HFF-Myc (cell line): ENCODE results near the gene FAM234A.

ENCODE experiments used
- DNase-seq: peaks from one replicate; pipeline ENCODE4 v3.0.0-alpha.2; 2011; ENCODE audit warnings: low read depth; ENCODE audit errors: extremely low read depth
- H3K4me3 ChIP-seq: replicated peaks from 2 replicates; pipeline ENCODE4 v1.5.1; 2011; ENCODE audit warnings: low read depth, mild to moderate bottlenecking, control low read depth, low read length
- TF ChIP-seq, protein P1 (sequence below): IDR thresholded peaks from 2 replicates; pipeline ENCODE4 v1.5.1; 2012; ENCODE audit warnings: mild to moderate bottlenecking, low read depth, low read length, control low read depth; ENCODE audit errors: missing control alignments

The FAM234A gene

GRCh38 chr16:286491-287297 lies 52.1 kb downstream of the FAM234A start:
- H3K4me3 ChIP-seq: no peak overlapping the region

DNA sequence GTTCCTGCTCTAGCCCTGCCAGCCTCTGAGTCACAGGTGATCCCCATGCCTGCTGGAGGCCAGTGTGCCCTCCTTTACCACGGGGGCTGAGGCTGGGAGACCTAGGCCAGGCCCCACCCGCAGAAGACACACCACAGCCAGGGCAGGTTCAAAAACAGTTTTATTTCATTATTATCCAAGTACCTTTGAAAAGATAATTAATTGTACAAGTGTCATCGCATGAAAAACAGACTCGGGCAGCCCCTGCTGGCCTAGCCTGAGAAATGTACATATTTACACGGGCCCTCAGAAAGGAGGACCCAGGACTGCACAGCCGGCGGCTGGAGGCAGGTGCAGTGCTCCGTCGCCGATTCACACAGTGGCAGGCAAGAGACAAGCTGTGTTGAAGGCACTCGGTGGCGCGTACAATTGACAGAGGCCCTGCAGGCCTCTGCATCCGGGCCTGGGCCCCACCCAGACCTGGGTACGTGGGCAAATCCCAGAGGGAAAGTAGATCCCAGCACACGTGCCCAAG lies 52.7 kb downstream of the FAM234A start:
- TF ChIP-seq, protein P1, sequence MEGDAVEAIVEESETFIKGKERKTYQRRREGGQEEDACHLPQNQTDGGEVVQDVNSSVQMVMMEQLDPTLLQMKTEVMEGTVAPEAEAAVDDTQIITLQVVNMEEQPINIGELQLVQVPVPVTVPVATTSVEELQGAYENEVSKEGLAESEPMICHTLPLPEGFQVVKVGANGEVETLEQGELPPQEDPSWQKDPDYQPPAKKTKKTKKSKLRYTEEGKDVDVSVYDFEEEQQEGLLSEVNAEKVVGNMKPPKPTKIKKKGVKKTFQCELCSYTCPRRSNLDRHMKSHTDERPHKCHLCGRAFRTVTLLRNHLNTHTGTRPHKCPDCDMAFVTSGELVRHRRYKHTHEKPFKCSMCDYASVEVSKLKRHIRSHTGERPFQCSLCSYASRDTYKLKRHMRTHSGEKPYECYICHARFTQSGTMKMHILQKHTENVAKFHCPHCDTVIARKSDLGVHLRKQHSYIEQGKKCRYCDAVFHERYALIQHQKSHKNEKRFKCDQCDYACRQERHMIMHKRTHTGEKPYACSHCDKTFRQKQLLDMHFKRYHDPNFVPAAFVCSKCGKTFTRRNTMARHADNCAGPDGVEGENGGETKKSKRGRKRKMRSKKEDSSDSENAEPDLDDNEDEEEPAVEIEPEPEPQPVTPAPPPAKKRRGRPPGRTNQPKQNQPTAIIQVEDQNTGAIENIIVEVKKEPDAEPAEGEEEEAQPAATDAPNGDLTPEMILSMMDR: no peak
- H3K4me3 ChIP-seq: no peak overlapping the region
- DNase-seq: no peak

More at GRCh38 chr16:286491-287297, 52.1 kb downstream of the FAM234A start:
- no peak for DNase-seq
- TF ChIP-seq, protein P1: no peak

DNA sequence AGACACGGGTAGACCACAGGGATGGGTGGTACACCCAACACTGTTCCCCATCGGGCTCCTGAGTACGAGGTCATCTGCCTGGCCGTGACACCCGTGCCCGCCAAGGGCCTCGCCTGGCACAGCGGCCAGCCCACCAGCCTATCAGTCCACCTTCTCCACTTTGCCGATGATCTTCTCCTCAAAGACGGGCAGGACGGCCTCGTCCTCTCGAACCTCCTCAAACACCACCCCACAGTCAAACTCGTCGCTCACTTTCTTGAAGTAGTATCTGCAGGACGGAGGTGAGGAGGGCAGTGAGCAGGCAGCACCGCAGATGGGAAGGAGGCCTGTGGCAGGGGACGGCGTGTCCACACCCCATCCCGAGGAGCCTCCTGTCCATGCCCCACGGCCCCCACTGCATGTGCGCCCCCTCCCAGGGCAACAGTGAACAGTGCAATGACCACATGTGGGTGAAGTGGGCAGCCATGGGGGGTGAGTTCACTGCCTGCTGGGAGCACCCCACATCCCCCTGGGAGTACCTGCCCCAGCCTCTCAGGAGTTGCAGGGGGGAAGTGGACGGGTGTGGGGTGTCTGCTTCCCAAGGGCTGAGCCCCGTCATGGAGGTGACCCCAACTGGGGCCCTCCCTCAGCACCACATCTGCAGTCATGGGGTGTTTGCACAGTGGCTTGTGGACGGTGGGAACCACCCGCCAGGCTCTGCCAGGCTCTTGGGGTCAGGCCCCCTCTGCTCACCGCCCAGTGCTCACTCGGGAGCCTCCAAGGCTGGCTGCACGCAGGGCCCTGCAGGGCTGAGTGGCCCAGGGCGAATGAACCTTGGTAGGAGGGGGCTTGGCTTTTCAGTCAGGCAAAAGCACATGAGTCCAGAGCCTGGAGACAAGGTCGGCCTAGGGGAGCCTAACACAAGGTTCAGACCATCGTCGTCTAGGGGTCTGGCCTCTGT lies 53.6 kb downstream of the FAM234A start:
- TF ChIP-seq, protein P1: no peak
- no peak overlapping the region for H3K4me3 ChIP-seq
- DNase-seq: no peak

DNA sequence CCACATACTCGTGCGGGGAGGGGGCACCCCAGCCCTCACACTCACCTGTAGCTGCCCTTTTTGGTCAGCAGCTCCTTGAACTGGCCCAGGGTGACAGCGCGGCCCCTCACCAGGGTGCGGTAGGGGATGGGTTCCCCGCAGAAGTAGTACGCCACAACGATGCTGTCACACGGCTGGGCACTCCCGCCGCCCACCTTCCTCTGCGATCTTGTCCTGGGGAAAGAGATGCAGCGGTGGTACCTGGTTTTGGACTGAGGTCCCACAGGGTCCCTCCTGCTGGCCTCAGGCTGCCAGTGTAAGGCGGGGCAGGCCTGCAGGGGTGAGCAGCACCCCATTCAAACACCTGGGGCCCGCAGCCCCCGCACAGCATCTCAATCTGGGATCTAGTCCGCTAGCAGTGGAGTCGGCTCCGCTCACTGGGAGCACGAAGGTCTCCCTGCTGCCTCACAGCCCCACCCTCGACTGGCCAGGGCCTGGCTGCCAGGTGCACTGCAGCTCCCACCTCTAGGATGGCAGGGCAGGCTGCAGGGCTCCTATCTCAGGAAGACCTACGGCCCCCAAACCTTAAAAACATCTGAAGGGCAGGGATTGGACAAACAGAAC lies 54.9 kb downstream of the FAM234A start:
- TF ChIP-seq, protein P1: no peak
- DNase-seq: no peak
- no peak overlapping the region for H3K4me3 ChIP-seq

DNA sequence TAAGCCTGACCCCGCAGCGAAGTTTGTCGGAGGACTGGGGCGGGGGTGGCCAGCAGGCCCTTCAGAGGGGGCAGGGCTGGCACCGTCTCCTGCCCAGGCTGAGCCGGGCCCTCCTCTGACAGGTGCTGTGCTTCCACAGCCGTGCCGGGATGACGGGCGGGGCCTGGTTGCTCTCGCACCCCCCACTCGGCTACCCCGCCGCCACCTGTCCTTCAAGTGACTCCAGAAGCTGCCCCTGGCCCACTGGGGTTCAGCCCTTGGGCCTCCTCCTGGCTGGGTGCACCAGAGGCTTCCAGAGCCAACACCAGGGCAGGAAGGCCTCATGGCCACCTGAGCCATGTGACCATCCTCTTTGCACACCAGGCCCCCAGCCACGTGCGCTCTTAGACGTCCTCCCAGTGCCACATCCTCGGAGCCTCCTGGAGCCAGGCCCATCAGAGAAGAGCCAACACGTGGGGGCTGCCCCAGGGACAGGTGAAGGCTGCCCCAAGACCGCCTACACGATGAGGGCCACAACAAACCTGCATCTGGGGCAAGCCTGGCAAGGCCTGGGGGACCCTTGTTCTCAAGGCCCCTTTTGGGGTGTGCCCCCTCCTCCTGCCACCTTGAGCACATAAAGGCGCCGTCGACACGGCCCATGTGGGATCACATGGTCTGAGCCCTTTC lies 55.5 kb downstream of the FAM234A start:
- H3K4me3 ChIP-seq: no peak overlapping the region
- DNase-seq: no peak
- TF ChIP-seq, protein P1: no peak
